GM18868 (cell line): ENCODE data around the gene GFOD1.
"Not testable (repeated sequence)": the region's sequence is repeated elsewhere in the genome, so short reads cannot be mapped to it uniquely, and the experiment has no call there.

ENCODE experiments used
- ATAC-seq: cut with Tn5 transposase; IDR thresholded peaks from one replicate; pipeline ENCODE4 v1.9.1; 2021; ENCODE audit warnings: mild to moderate bottlenecking, moderate library complexity; ENCODE audit not compliant: unreplicated experiment

Gene GFOD1

DNA sequence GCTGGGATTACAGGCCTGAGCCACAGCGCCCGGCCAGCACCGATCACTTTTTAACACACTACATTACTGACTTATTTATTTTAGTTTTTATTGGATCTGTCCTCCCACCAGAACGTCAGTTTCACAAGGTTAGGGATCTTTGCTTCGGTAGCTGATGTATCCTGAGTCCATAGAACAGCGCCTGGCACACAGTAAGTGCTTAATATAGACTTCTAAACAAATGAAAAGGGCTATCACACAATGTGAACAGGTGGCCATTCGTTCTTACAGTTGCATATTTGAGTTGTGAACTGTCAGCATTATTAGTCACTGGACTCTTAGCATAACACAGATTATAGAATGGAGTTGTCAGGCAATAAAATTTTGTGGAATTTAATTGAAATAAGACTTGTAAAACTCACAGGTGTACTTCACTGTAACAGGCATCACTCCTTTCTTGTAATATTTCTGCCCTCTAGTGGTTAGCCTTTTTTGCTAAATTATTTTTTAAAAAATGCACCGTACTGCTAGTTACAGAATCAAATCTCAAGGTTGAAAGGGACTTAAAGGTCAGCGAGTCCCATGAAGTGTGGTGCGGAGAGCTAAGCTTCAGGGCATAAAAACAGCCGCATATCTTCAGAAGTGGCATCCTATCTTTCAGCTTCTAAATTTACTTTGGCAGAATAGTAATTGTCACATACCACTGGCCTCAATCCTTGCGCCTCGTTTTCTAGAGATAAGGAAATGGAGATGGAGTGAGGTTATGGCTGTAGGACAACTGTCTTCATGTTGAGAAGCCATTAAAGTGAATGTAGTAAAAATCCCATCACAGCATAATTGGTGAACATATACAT is 155.7 kb downstream of the GFOD1 start:
- no peak for ATAC-seq

GRCh38 chr6:13328875-13329183 is 158.6 kb downstream of the GFOD1 start:
- ATAC-seq, result no peak

DNA sequence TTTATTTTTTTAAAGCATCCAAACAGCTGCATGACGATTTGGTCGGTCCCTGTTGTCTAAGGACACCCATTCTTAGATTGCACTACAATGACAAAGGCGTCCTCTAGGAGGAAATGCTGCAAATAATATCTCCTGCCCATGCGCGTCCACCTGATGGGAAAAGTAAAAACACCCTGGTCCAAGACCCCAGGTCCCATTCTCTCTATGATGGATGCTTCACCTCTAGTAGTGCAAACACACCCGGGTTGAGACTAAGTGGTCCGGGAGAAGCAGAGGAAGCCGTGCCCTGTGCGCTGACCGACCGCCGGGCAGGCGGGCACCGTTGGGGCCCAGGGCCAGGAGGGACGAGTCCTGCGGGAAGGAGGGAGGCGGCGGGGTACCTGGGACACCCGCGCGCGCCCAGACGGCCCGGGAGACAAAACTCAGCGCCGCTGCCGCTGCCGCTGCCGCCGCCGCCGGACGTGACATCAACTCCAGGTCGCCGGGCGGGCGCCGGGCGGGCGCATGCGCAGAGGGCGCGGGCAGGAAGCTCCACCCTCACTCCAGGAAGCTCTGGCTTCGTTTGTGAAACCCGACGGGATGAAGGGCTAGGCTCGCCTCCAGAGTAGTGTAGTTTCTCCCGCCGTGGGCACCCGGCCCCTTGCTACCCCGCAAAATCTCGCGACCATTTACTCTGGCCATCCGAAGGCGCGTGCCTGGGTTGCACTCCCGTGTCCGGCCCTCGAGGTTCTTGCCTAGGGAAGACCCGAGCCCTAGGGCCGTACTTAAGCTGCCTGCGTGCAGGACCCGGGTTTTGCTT is 159.1 kb downstream of the GFOD1 start, which contains the start of gene TBC1D7:
TBC1D7 (minus strand) TSS at position 462 of the 799 bp plus-strand sequence. CDS start 1,639 bp downstream, outside the sequence.
- peak; percentile 89 for ATAC-seq

DNA sequence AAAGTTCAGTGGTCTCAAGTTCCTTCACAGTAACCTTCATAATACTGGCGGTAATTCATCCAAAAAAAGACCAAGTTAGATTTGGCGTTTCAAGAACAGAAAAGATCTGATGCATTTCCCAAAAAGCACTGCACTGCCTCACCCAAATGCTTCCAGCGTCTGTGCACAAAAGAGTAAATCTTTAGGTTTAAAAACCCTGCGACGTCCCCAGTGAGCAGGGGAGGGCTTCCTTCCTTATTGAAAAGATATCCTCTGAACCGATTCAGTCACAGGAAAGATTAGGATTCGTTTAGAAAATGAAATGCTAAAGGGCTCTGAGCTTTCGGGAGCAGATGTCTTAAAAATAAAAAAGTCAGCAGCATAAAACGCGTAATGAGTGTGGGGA is 159.7 kb downstream of the GFOD1 start:
- ATAC-seq, result no peak

DNA sequence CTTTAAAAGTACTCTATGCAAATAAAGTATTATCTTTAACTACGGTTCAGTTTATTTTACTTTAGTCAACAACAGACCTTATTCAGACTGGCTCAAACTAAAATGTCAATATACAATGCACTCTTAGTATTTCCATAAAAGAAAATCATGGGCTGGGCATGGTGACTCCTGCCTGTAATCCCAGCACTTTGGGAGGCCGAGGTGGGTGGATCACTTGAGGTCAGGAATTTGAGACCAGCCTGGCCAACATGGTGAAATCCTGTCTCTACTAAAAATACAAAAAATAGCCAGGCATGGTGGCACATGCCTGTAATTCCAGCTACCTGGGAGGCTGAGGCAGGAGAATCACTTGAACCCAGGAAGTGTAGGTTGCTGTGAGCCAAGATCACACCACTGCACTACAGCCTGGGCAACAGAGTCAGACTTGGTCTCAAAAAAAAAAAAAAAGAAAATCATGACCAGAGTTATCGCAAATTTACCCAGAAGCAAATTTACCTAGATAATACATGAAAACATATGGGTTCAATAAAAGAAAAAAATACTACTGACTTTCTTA is 161.3 kb downstream of the GFOD1 start:
- not testable (repeated sequence) for ATAC-seq

GRCh38 chr6:13319891-13320564 is 167.4 kb downstream of the GFOD1 start:
- ATAC-seq, result no peak

GRCh38 chr6:13318821-13319220 is 168.6 kb downstream of the GFOD1 start:
- no peak for ATAC-seq

- no peak for ATAC-seq
Observed at GRCh38 chr6:13315896-13316295, 171.5 kb downstream of the GFOD1 start.

DNA sequence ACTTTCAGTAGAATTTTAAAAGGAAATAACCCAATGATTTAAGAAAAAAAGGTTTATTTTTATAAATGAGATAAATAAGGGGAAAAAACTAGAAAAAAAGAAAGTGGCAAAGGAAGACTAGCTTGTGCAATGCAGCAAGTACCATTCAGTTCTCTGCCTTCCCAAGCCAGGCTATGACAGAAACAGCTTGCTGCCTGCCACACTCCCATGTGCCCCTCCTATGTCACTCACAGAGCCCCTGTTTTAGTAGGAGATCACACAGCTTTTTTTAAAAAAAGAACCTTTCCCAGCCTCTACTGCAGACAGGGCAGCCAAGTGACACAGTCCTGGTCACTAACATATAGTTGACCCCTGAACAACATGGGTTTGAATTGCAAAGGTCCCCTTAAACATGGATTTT is 172.6 kb downstream of the GFOD1 start:
- ATAC-seq, result no peak

DNA sequence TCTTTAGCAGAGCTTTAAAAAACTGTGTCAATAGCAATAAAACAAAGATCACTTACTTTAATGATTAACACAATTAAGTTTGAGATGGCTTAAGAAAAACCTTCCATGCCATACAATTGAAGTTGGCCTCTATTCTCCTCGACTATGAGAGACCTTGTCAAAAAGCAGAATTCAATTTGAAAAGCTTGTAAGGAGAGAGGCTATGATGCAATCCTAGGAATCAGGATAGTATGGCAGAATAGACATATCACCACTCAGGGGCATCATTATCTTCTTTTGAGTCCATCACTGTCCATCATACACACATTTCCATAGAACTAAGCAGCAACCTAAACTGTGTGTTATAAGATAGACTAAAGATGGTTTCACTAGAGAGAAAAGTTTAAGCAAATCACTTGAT is 176.2 kb downstream of the GFOD1 start:
- no peak for ATAC-seq

GRCh38 chr6:13308332-13308731 is 179.1 kb downstream of the GFOD1 start:
- ATAC-seq, result no peak
